SK-MEL-5 (cell line): Measurements from ENCODE around the gene TRAF1. TPM values are rescaled to one million over a fixed set of nuclear protein-coding genes. Genes with fewer than 3 reads are reported as not detected.
"Not testable (repeated sequence)": the region's sequence is repeated elsewhere in the genome, so short reads cannot be mapped to it uniquely, and the experiment has no call there.

Experiments
- DNase-seq: peaks from one replicate; pipeline ENCODE4 v3.0.0-alpha.2; 2016; ENCODE audit warnings: low read depth, low spot score
- in situ Hi-C: cut with HindIII; loops from 2 replicates; pipeline ENCODE4 v1.10.0; 2016; ENCODE audit warnings: low sequenced_read_pairs, high pct_unique_total_duplicates, low pct_unique_long_range_greater_than_20kb
- polyA plus RNA-seq, 2 experiments: library from polyadenylated mRNA; depleted of rRNA; stranded (reverse); fragments of >200 nt; gene quantifications; 2 replicates each; pipeline ENCODE4 v1.2.3, GENCODE V29; 2015
- total RNA-seq: library from RNA; depleted of rRNA; stranded (reverse); fragments of >200 nt; shearing (Covaris generic); gene quantifications from 2 replicates; pipeline ENCODE4 v1.2.3, GENCODE V29; 2014; rRNA removed

TRAF1 gene, protein sequence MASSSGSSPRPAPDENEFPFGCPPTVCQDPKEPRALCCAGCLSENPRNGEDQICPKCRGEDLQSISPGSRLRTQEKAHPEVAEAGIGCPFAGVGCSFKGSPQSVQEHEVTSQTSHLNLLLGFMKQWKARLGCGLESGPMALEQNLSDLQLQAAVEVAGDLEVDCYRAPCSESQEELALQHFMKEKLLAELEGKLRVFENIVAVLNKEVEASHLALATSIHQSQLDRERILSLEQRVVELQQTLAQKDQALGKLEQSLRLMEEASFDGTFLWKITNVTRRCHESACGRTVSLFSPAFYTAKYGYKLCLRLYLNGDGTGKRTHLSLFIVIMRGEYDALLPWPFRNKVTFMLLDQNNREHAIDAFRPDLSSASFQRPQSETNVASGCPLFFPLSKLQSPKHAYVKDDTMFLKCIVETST
- total RNA-seq = 0.32 and 0.51 TPM in 2 replicates
- polyA plus RNA-seq (2015; cell fraction: cytosol; rRNA removed) = 0.80 and 0.83 TPM in 2 replicates
- 1.3 and 2.4 TPM in 2 replicates for polyA plus RNA-seq (2015; cell fraction: nucleus; rRNA removed)

DNA sequence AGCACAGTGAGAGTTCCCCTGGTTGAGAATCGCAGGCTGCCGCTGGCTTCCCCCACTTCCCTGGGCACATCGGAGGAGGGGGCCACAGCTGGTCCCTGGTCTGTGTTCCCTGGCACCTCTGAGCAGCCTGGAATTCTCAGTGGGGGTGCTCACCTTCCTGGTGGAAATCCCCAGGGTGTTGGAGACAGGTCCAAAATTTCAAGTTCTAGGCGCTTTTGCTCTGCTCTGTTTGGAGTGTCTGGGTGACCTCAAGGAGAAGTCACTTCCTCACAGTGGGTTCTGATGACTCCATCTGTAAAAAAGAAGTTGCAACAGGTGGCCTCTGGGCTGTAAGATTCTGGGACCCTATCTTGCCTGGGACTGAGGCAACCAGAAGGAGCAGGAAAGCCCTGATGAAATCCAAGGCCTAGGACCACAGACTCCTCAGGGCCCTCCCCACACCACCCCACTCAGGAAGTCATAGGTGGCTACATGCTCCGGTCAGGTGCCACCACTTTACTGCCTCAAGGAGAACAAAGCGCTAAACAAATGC, at the start of gene TRAF1:
Gene TRAF1 (minus strand): TSS at position 400 of the 532 bp plus-strand sequence. CDS start 721 bp downstream, outside the sequence.
- no peak for DNase-seq
- in situ Hi-C loops = no loop called here

DNA sequence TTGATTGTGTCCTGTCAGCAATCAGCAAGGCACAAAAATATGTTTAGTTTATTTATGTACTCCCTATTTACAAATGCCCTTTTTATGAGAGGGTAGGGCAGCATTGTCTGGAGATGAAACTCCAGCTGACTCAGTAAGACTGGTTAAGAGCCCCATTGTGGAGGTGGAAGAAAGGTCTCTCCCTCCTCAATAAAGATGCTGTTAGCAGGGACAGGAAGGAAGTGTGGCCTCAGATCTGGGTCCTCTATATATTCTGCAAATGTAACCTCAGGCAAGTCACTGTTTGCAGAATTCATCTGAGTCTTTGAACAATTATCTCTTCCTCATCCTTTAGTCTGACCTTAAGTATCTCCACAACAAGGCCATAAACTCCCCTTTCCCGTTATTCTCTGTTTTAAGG, 48.3 kb upstream of the TRAF1 start:
- DNase-seq = peak; percentile 84
- in situ Hi-C loops = no loop called here

DNA sequence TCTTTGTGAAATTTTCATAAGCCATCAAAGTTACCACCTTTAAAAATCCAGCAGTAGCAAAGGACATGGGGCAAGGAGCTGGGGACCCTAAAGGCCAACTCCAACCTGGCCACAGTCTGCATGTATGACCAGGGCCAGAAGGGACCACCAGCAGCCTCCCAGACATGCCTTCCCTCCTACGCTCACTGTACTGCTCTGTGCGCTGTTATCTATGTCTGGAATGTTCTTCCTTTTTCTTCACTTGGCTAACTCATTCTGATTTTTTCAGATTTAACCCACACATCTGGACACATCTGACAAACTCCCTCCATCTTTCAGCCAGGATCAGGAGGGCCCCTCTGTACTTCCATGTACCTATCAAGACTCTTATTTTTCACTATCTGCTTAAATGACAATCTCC, 47.6 kb upstream of the TRAF1 start:
- no peak for DNase-seq
- in situ Hi-C loops = no loop called here

DNA sequence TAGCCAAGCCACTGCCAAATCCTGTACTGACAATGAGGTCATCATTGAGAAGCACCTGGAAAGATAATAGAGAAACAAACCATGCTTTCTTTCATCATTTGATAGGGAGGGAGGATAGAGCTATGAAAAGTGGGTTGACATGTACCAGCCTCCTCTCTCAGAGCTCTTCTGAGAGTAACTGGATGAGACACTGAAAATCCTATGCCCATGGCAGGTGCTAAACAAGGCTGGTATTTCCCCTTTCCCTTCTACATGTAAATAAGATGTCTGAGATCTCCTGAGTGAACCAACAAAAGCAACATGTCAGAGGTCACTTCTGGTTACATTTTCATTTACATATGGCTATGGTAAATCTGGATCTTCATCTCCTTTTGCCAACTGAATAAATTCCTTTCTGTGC, 45.3 kb upstream of the TRAF1 start:
- in situ Hi-C loops = no loop called here

DNA sequence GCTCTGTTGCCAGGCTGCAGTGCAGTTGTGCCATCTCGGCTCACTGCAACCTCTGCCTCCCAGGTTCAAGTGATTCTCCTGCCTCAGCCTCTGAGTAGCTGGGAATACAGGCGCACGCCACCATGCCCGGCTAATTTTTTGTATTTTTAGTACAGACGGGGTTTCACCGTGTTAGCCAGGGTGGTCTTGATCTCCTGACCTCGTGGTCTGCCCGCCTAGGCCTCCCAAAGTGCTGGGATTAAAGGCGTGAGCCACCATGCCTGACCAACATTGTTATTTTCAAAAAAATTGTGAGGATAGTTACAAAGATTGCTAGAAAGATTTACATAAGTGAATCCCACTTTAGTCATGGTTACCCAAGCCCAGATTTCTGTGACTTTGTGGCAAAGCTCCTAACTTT, 44.9 kb upstream of the TRAF1 start:
- in situ Hi-C loops, DNase-seq: not testable (repeated sequence)

More for the DNA sequence above, 45.3 kb upstream of the TRAF1 start:
- DNase-seq = no peak

DNA sequence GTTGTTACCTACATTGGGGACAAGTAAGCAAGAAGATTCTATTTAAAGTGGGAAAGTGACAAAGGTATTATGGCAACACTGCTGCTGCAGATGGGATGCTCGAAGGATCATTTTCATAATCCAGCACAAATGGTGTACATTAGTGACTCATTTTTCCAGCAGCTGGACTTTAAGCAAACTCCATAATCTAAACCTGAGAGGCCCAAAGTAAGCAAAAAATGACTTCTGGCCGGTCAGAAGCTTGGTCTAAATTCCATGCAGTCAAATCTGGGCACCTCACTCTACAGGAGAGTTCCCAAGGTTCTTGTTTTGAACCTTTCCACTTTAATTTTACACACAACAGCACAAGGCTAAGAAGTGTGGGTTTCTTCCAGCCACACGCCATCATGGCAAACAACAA, 43.6 kb upstream of the TRAF1 start:
- in situ Hi-C loops = no loop called here
- no peak for DNase-seq

DNA sequence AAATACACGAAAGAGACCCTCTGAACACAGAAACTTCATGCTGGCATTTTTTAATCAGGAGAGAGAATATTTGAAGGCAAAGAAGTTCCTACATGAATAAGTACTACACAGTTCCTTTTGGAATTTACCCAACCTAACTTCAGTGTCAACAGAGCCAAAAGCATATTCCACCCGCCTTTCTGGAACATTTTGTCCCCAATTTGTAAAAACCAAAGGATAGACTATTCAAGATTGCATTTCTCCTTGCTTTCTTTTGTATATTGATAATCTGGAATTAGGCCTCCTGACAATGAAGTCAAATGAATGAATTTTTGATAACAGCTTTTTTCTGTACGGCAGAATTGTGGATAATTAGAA, 39.4 kb upstream of the TRAF1 start:
- in situ Hi-C loops = no loop called here

DNA sequence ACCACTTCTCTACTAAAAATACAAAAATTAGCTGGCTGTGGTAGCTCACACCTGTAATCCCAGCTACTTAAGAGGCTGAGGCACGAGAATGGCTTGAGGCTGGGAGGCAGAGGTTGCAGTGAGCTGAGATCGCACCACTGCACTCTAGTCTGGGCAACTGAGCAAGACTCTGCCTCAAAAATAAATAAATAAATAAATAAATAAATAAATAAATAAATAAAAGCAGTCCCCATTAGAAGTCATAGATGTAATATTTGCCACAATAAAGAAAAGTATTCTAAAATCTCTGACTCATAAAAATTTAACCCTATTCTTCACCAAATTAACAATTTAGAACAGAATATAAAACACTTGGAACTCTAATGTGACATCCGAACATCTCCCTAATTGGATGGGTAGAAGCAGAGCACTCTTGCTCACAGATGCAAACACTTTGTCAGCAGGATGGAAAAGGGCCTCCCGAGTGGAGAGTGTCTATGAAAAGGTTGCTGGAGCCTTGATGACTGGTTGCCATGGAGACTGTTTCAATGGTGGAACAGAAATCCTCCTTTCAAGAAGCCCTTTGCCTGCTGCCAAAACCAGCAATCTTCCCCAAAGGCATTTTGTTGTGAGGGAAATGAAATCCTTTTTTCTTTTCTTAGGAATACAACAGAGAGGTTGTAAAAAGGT, 38.9 kb upstream of the TRAF1 start:
- DNase-seq = peak; percentile 58
- in situ Hi-C loops = no loop called here

More for the DNA sequence above, 39.4 kb upstream of the TRAF1 start:
- no peak for DNase-seq

DNA sequence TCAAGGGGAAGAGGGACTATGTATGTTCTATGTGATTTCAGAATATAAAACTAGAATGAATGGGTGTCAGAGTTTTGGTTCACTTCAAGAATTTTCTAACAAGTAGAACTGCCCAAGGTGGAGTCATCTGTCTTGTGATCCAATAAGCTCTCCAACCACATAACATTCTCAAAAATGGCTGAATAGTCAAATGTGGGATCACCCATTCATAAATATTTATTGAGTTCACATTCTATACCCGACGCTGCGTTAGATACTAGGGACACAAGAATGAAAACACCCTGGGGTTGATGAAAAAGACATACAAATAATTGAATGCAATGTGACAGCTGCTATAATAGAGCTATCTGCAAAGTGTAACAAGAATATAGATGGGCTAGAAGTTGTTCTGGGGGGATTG, 35.3 kb upstream of the TRAF1 start:
- in situ Hi-C loops = no loop called here
- no peak for DNase-seq

DNA sequence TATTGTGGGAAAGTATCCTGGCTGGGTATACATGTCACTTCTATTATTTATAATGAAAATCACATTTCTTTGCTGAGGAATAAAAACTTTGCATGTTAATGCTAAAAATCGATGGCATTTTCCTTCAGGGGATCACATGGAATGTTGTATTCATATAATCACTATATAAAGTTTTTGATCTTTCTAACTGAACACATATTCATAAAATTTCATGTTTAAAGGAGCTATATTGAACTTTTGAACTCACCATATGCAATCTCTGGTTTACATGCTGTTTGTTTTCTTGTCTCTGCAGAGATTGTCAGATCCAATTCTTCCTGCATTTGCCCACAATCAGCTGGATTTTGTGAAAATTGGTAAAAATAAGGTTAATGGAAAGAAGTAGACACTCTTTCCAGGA, 33.4 kb upstream of the TRAF1 start:
- in situ Hi-C loops = no loop called here
- peak; percentile 14 for DNase-seq

DNA sequence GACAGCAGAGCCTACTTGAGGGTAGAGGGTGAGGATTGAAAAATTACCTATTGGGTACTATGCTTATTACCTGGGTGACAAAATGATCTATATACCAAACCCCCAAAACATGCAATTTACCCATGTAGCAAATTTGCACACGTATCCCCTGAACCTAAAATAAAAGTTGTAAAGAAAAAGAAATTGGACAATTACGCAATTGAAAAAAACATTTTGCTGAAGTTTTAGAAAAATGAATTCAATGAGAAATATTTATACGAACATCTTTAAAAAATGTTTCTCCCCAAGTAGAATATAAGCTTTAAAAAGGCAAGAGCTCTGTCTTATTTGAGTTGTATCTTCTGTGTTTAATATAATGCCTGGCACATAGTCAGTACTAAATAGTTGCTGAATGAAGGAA, 30.3 kb upstream of the TRAF1 start:
- in situ Hi-C loops = no loop called here
- no peak for DNase-seq

DNA sequence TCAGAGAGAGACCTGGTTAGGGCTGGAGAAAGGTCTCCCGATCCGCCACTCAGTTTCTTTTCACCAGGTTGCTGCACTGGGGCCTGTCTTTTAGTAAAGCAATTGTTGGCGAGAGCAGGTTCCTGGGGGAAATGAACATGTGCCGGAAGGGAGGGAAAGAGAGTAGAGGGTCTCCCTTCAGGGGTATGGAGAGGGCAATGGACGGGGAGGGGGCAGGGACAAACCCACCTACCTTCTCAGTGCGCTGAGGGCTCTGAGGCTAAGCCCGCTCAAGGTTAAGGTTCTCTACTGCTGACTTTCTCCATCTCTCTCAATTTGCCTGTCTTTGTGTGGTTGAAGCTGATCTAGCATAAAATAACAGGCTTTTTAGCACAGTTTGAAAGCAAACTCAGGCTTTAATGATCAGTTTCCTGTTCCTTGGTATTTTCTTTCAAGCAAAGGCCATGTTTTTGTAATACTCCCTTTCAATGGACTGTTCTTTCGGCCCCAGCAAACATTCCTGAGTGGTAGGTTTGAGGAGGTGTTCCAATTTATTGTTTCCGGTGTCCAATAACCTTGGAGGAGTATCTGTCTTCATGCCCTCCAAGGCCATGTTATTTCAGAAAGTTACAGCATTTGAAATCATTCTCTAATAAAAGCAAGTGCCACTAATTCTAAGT, 25.5 kb upstream of the TRAF1 start:
- DNase-seq = no peak
- in situ Hi-C loops = no loop called here

DNA sequence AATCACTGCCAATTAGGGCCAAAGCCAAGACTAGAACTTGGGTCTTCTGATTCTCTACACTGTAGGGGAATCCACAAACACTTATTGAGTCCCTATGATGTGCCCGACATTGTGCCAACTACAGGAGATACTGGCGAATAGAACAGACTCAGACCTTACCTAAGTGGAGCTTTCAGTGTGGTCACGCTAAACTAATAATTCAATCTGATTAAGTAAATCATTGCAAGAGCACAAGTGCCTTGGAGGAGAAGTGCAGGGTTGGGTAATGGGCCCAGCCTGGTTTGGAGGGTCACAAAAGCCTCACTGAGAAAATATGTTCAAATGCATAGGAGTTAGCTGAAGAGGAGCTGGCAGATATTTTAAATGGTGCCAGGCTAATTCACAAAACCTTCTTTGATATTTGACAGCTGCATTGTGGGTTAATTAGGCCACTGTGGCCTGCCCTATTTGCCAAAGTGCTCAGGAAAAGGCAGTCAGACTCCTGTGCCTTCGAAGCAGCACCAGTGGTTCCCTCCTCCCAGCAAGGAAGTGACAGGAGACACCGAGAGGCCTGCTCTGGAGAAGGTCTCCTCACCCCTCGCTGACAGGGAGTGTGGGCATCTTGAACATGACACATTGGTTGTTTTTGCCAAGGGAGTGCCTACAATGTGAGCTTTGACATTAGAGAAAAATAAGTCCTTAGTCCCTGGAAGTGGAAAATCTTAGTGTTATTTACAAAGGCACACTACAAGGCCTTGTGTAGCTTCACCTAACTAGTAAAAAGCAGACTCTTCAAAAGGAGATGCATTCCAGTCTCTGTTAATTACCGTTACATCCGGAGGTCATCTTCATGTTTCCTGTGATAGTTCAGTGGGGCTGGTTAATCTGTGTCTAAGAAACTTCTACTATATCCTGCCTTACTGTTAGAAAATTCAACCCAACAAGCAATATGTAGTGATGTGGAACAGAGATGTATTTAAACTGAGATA, 24.1 kb upstream of the TRAF1 start:
- peak; percentile 16 for DNase-seq
- in situ Hi-C loops = no loop called here

DNA sequence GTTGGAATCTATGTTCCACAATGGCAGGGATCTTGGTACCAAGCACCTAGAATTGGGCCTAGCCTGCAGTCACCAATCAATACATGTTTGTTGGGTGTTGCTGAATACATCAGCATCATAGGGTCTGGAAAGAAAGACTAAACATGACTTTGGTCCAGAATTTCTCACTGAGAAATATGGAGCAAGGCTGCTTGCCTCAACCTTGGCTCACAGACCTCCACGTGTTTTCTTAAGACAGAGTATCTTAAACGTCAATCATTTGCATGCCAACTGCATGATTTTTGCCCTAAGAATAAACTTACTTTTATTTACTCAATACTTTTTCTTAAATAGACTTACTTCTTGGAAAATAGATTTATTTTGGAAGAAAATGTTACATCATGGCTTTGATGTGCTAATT, 22.7 kb upstream of the TRAF1 start:
- in situ Hi-C loops = no loop called here
- no peak for DNase-seq

DNA sequence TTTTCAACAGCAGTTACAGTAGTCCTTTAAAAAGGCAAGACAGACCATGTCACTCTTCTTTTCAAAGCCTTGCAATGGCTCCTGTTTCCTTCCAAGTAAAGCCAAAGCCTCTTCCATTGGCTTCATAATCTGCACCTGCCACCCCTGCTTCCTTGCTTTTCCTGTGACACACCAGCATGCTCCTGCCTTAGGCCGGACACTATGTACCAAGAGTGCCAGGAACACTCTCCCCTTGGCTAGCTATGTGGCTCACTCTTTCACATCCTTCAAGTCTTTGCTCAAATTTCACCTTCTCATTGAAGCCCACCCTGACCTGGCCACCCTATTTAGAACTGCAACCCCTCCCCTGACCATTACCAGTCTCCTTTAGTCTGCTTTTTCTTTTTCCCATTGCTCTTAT, 22.2 kb upstream of the TRAF1 start:
- no peak for DNase-seq
- in situ Hi-C loops = no loop called here

DNA sequence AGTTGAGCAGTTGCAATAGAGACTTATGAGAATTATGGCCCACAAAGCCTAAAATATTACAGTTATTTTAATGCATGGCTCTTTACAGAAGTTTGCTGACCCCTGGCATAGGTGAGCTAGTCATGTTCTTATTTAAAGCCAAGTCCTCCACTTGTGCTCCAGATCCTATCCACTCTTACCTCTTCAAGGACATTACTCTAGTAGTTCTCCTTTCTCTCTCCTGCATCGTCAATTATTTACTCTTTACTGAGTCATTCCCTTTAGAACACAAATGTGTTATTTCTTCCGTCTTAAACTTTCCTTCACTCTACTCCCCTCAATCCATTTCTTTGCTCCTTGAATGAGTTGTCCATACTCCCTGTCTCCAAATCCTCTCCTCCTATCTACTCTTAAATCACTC, 20.6 kb upstream of the TRAF1 start:
- no peak for DNase-seq
- in situ Hi-C loops = no loop called here

DNA sequence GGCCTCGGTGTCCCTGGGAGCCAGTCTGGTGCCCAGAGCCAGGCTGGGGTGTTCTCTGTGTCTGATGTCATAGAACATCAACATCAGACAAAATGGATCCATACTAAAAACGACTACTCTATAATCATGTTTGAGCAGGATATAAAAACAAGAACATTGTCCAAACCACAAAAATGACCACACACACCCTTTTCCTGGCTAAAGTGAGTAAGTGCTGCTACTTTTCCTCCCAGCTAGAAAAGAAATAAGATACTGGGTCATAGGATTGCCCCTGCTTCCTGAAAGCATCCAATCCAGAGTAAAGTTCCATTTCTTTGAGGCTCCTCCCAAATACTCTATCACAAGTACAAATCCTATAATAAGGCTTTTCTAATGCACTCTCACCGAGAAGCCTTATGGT, 19.7 kb upstream of the TRAF1 start:
- no peak for DNase-seq

More for the DNA sequence above, 19.7 kb upstream of the TRAF1 start:
- in situ Hi-C loops = no loop called here
